IMR-90 (cell line): ENCODE data around the gene SMIM33. TPM values are rescaled to one million over a fixed set of nuclear protein-coding genes. Genes with fewer than 3 reads are reported as not detected.

Source experiments
- ATAC-seq: fragments of 200-7000 bp; cut with Tn5 transposase; 2 replicates; pipeline ENCODE4 v1.9.1; 2020; ENCODE audit warnings: low read depth, mild to moderate bottlenecking, moderate library complexity
- BruUV-seq: library from RNA; stranded (reverse); fragments of 400-500 nt; replicated peaks from 2 replicates; lab custom pipeline; 2021; lab: Mats Ljungman, UMichigan
- CTCF ChIA-PET: fragments of 300-600 bp; formaldehyde crosslinking; extraction: SDS; loops from one replicate; lab custom pipeline; 2021; ENCODE audit warnings: antibody characterized with exemption; lab: Yijun Ruan, JAX
- POLR2A ChIA-PET: fragments of 300-600 bp; sonication (Branson Sonifier 250); formaldehyde crosslinking; loops from one replicate; lab custom pipeline; 2022; ENCODE audit warnings: antibody characterized with exemption; ENCODE audit not compliant: unreplicated experiment; lab: Charles Lee
- DNase-seq: peaks from one replicate; pipeline ENCODE4 v3.0.0; 2013
- H2AFZ ChIP-seq: replicated peaks from 2 replicates; pipeline ENCODE3; 2013; ENCODE audit warnings: low read length, mild to moderate bottlenecking; ENCODE audit not compliant: poor library complexity
- H2AK5ac ChIP-seq: 2 replicates; pipeline ENCODE4 v1.6.1; 2013; ENCODE audit warnings: low read depth, low read length, inconsistent platforms
- H2AK9ac ChIP-seq: replicated peaks from 2 replicates; pipeline ENCODE3; 2013; ENCODE audit warnings: mild to moderate bottlenecking, low read depth, low read length, moderate library complexity; ENCODE audit not compliant: poor library complexity
- H2BK120ac ChIP-seq: 2 replicates; pipeline ENCODE4 v1.6.1; 2013; ENCODE audit warnings: low read depth, low read length, inconsistent platforms
- H2BK15ac ChIP-seq: 3 replicates; pipeline ENCODE4 v1.6.1; 2013; ENCODE audit warnings: low read depth, low read length, inconsistent platforms
- H2BK20ac ChIP-seq: 2 replicates; pipeline ENCODE4 v1.6.1; 2013; ENCODE audit warnings: low read depth, mild to moderate bottlenecking, inconsistent platforms, low read length, moderate library complexity
- H2BK5ac ChIP-seq: 2 replicates; pipeline ENCODE4 v1.6.1; 2013; ENCODE audit warnings: mild to moderate bottlenecking, low read depth, low read length, inconsistent platforms; ENCODE audit not compliant: poor library complexity, severe bottlenecking
- H3K14ac ChIP-seq: replicated peaks from 2 replicates; pipeline ENCODE4 v1.6.1; 2013; ENCODE audit warnings: low read depth, low read length, inconsistent platforms
- H3K18ac ChIP-seq: 2 replicates; pipeline ENCODE4 v1.6.1; 2013; ENCODE audit warnings: low read depth, low read length, control low read depth
- H3K23ac ChIP-seq: 2 replicates; pipeline ENCODE4 v1.6.1; 2013; ENCODE audit warnings: low read depth, low read length, inconsistent platforms
- H3K27ac ChIP-seq: 2 replicates; pipeline ENCODE4 v1.5.1; 2013; ENCODE audit warnings: mild to moderate bottlenecking, control low read depth, low read length; ENCODE audit not compliant: insufficient read depth
- H3K27me3 ChIP-seq: 2 replicates; pipeline ENCODE4 v1.6.1; 2013; ENCODE audit warnings: low read length; ENCODE audit not compliant: control insufficient read depth, insufficient read depth
- H3K36me3 ChIP-seq: 2 replicates; pipeline ENCODE4 v1.6.1; 2013; ENCODE audit warnings: low read length, mixed read lengths; ENCODE audit not compliant: control insufficient read depth, insufficient read depth
- H3K4ac ChIP-seq: 2 replicates; pipeline ENCODE4 v1.6.1; 2013; ENCODE audit warnings: low read depth, low read length, inconsistent platforms
- H3K4me1 ChIP-seq: 2 replicates; pipeline ENCODE4 v1.6.1; 2013; ENCODE audit warnings: low read length, mixed read lengths; ENCODE audit not compliant: control insufficient read depth, insufficient read depth
- H3K4me2 ChIP-seq: 2 replicates; pipeline ENCODE4 v1.6.1; 2013; ENCODE audit warnings: low read depth, mild to moderate bottlenecking, control low read depth, low read length, moderate library complexity
- H3K4me3 ChIP-seq: 2 replicates; pipeline ENCODE4 v1.5.1; 2013; ENCODE audit warnings: low read depth, mild to moderate bottlenecking, control low read depth, low read length, moderate library complexity; ENCODE audit not compliant: insufficient read depth
- H3K56ac ChIP-seq: 2 replicates; pipeline ENCODE4 v1.6.1; 2013; ENCODE audit warnings: low read length, inconsistent platforms; ENCODE audit not compliant: insufficient read depth; ENCODE audit errors: extremely low read depth
- H3K79me1 ChIP-seq, 2 experiments: 2 replicates each; pipeline ENCODE4 v1.6.1; 2013; ENCODE audit warnings: low read length in 2 of 2, inconsistent platforms in 1 of 2, low read depth in 1 of 2
- H3K9ac ChIP-seq: 2 replicates; pipeline ENCODE4 v1.6.1; 2013; ENCODE audit warnings: low read depth, low read length, control low read depth
- H3K9me1 ChIP-seq: 2 replicates; pipeline ENCODE4 v1.6.1; 2013; ENCODE audit warnings: low read length, inconsistent platforms; ENCODE audit not compliant: insufficient read depth
- H3K9me3 ChIP-seq: 2 replicates; pipeline ENCODE4 v1.6.1; 2013; ENCODE audit warnings: low read length; ENCODE audit not compliant: control insufficient read depth, insufficient read depth
- H4K20me1 ChIP-seq: 2 replicates; pipeline ENCODE4 v1.6.1; 2013; ENCODE audit warnings: low read length, inconsistent platforms; ENCODE audit not compliant: insufficient read depth
- H4K5ac ChIP-seq: 2 replicates; pipeline ENCODE4 v1.6.1; 2013; ENCODE audit warnings: mild to moderate bottlenecking, low read depth, low read length, control low read depth
- H4K8ac ChIP-seq, 2 experiments: 2 replicates each; pipeline ENCODE4 v1.6.1; 2013; ENCODE audit warnings: low read depth in 2 of 2, low read length in 2 of 2, control low read depth in 1 of 2, inconsistent platforms in 1 of 2
- H4K91ac ChIP-seq: 2 replicates; pipeline ENCODE4 v1.6.1; 2013; ENCODE audit warnings: low read depth, low read length, inconsistent platforms; ENCODE audit not compliant: insufficient read depth
- MAFK ChIP-seq: IDR thresholded peaks from 2 replicates; pipeline ENCODE4 v1.6.1; 2012; ENCODE audit warnings: low read depth, low read length, improper control_type of control experiment
- WGBS, 2 experiments: methylation state at CpG; one replicate each; pipeline versions ENCODE4 v1.1.5 to v1.1.7; 2013; ENCODE audit warnings: missing lambda C conversion rate in 2 of 2; ENCODE audit not compliant: insufficient read length in 1 of 2; ENCODE audit errors: extremely low coverage in 2 of 2; 5-methylcytosine and 5-hydroxymethylcytosine counted together
- dilution Hi-C: fragments of 300-500 bp; cut with HindIII; formaldehyde crosslinking; loops from one replicate; pipeline ENCODE4 v1.14.3; 2018; ENCODE audit warnings: low sequenced_read_pairs; ENCODE audit not compliant: unreplicated experiment
- in situ Hi-C: fragments of 300-500 bp; cut with MboI; formaldehyde crosslinking; loops from 3 replicates; pipeline ENCODE4 v1.14.3; 2019; ENCODE audit warnings: low sequenced_read_pairs, inconsistent platforms, mixed read lengths
- intact Hi-C: fragments of 100-400 bp; cut with micrococcal nuclease; formaldehyde crosslinking; loops from 2 replicates; pipeline ENCODE4 v1.10.0; 2022
- polyA plus RNA-seq, 3 experiments: library from polyadenylated mRNA; depleted of rRNA; stranded (reverse); fragments of >200 nt; gene quantifications; 2 replicates each; pipeline ENCODE4 v1.2.3, GENCODE V29; 2012; ENCODE audit warnings: low replicate concordance in 1 of 3
- total RNA-seq: library from RNA; depleted of rRNA; stranded (reverse); fragments of >200 nt; gene quantifications from 2 replicates; pipeline ENCODE4 v1.2.3, GENCODE V29; 2012

The SMIM33 gene
- total and polyA plus RNA-seq, 2 of the 4 experiments (the other 2 are of a cell fraction): not detected

- no peak overlapping the region for H3K18ac ChIP-seq
- no peak for DNase-seq
- intact Hi-C loops: no loop called here
- no peak overlapping the region; the same call in 1 of the 2 replicates for H2AK5ac ChIP-seq
- POLR2A ChIA-PET: no interaction called here
- H2BK5ac ChIP-seq: no peak overlapping the region
- TF ChIP-seq MAFK: no peak
- 0 out of 2 replicates have a peak overlapping the region, but pooled peaks have one; percentile 80 for H3K4ac ChIP-seq
- 75% methylated on average over 4 of the region's 15 CpGs; no CpG with 5 or more reads in 1 of the 2 experiments for WGBS, 2 experiments
- dilution Hi-C loops: no loop called here
- H4K8ac ChIP-seq: no peak overlapping the region
- in situ Hi-C loops: no loop called here
- H3K23ac ChIP-seq: no peak overlapping the region
- no peak overlapping the region for H4K91ac ChIP-seq
- no peak overlapping the region; the same call in 1 of the 2 replicates for H3K14ac ChIP-seq
- no peak overlapping the region for H2BK20ac ChIP-seq
- H3K9me3 ChIP-seq: no peaks in the 10 kb centered on the region
- no peak overlapping the region for H3K4me2 ChIP-seq
- H4K5ac ChIP-seq: no peak overlapping the region
- H2BK15ac ChIP-seq: no peak overlapping the region
- BruUV-seq: no TSS peak
- peaks cover 27% of the 10 kb centered on the region for H3K4me1 ChIP-seq
- no peak overlapping the region for H3K27ac ChIP-seq
- peaks cover 8% of the 10 kb centered on the region for H3K36me3 ChIP-seq
- CTCF ChIA-PET: no interaction called here
- ATAC-seq: no peak
- peak overlapping the region; percentile 67; the same call in 1 of the 2 replicates for H2BK120ac ChIP-seq
- no peaks in the 10 kb centered on the region; the same call in 1 of the 2 replicates for H4K20me1 ChIP-seq
- peak overlapping the region; percentile 67 for H2AK9ac ChIP-seq
- no peak overlapping the region for H3K56ac ChIP-seq
- no peak overlapping the region for H3K9ac ChIP-seq
- H3K79me1 ChIP-seq: peaks cover 0 to 22% of the 10 kb centered on the region in 2 experiments; a peak in 2 of 4 replicates
- H2AFZ ChIP-seq: no peak overlapping the region
- no peak overlapping the region for H3K4me3 ChIP-seq
- H3K9me1 ChIP-seq: peaks cover 22% of the 10 kb centered on the region
- H3K27me3 ChIP-seq: no peaks in the 10 kb centered on the region
Observed at GRCh38 chr5:139472386-139473030, 1.7 kb downstream of the SMIM33 start.
